Measurements from ENCODE around the gene MTX1. TPM values are rescaled to one million over a fixed set of nuclear protein-coding genes. Genes with fewer than 3 reads are reported as not detected.
A peak's percentile ranks its signal among the peaks of the same experiment; 100 is the strongest.

The MTX1 gene
- polyA plus RNA-seq, 2 donors: 43.6 to 51.4 TPM

- Histone ChIP-seq H3K36me3 (ENCODE audit: control insufficient read depth in 2 of 2, insufficient read depth in 2 of 2, low read length in 1 of 2) (peaks cover 0 to 6% of the 10 kb centered on the region in 2 donors), H3K27me3 (ENCODE audit: control insufficient read depth in 1 of 2, insufficient read depth in 2 of 2, low read length in 2 of 2) (no peaks in the 10 kb centered on the region), H3K9me3 (ENCODE audit: control insufficient read depth in 2 of 2, insufficient read depth in 1 of 2, low read depth in 1 of 2, low read length in 1 of 2) (no peaks in the 10 kb centered on the region), H3K4me3 (ENCODE audit: low read depth in 1 of 2, low read length in 2 of 2) (no peak overlapping the region), H3K27ac (ENCODE audit: low read depth in 2 of 2, low read length in 1 of 2) (no peak overlapping the region), H3K4me1 (ENCODE audit: control insufficient read depth in 2 of 2, insufficient read depth in 2 of 2, low read length in 1 of 2) (peaks cover 0 to 11% of the 10 kb centered on the region in 2 donors)
- WGBS, 2 donors: 87 to 88% methylated on average over 31 of the region's 31 CpGs
Measured at GRCh38 chr1:155179112-155180031, 29.1 kb upstream of the MTX1 start.

GRCh38 chr1:155181371-155182051, 27.0 kb upstream of the MTX1 start:
- peaks cover 0 to 15% of the 10 kb centered on the region in 2 donors for H3K4me1 ChIP-seq (ENCODE audit: control insufficient read depth in 2 of 2, insufficient read depth in 2 of 2, low read length in 1 of 2)
- no peaks in the 10 kb centered on the region for H3K9me3 ChIP-seq (ENCODE audit: control insufficient read depth in 2 of 2, insufficient read depth in 1 of 2, low read depth in 1 of 2, low read length in 1 of 2)
- no peak overlapping the region for H3K27ac ChIP-seq (ENCODE audit: low read depth in 2 of 2, low read length in 1 of 2)
- no peak overlapping the region for H3K4me3 ChIP-seq (ENCODE audit: low read depth in 1 of 2, low read length in 2 of 2)
- no peaks in the 10 kb centered on the region for H3K27me3 ChIP-seq (ENCODE audit: control insufficient read depth in 1 of 2, insufficient read depth in 2 of 2, low read length in 2 of 2)
- H3K36me3 ChIP-seq (ENCODE audit: control insufficient read depth in 2 of 2, insufficient read depth in 2 of 2, low read length in 1 of 2): peaks cover 0 to 6% of the 10 kb centered on the region in 2 donors
- WGBS, 2 donors: 92 to 93% methylated on average over 18 of the region's 18 CpGs

- no peaks in the 10 kb centered on the region for H3K9me3 ChIP-seq (ENCODE audit: control insufficient read depth in 2 of 2, insufficient read depth in 1 of 2, low read depth in 1 of 2, low read length in 1 of 2)
- no peaks in the 10 kb centered on the region for H3K27me3 ChIP-seq (ENCODE audit: control insufficient read depth in 1 of 2, insufficient read depth in 2 of 2, low read length in 2 of 2)
- H3K4me3 ChIP-seq (ENCODE audit: low read depth in 1 of 2, low read length in 2 of 2): no peak overlapping the region
- peaks cover 3 to 11% of the 10 kb centered on the region in 2 donors for H3K4me1 ChIP-seq (ENCODE audit: control insufficient read depth in 2 of 2, insufficient read depth in 2 of 2, low read length in 1 of 2)
- H3K27ac ChIP-seq (ENCODE audit: low read depth in 2 of 2, low read length in 1 of 2): no peak overlapping the region
- H3K36me3 ChIP-seq (ENCODE audit: control insufficient read depth in 2 of 2, insufficient read depth in 2 of 2, low read length in 1 of 2): peaks cover 0 to 8% of the 10 kb centered on the region in 2 donors
- WGBS, 2 donors: 87 to 89% methylated on average over 7 of the region's 7 CpGs
Measured at GRCh38 chr1:155182052-155182550, 26.4 kb upstream of the MTX1 start.

- Histone ChIP-seq H3K4me3 (ENCODE audit: low read depth in 1 of 2, low read length in 2 of 2) (no peak overlapping the region), H3K4me1 (ENCODE audit: control insufficient read depth in 2 of 2, insufficient read depth in 2 of 2, low read length in 1 of 2) (peaks cover 3 to 4% of the 10 kb centered on the region in 2 donors), H3K36me3 (ENCODE audit: control insufficient read depth in 2 of 2, insufficient read depth in 2 of 2, low read length in 1 of 2) (peaks cover 0 to 9% of the 10 kb centered on the region in 2 donors), H3K27ac (ENCODE audit: low read depth in 2 of 2, low read length in 1 of 2) (no peak overlapping the region), H3K27me3 (ENCODE audit: control insufficient read depth in 1 of 2, insufficient read depth in 2 of 2, low read length in 2 of 2) (no peaks in the 10 kb centered on the region), H3K9me3 (ENCODE audit: control insufficient read depth in 2 of 2, insufficient read depth in 1 of 2, low read depth in 1 of 2, low read length in 1 of 2) (no peaks in the 10 kb centered on the region)
- 88 to 91% methylated on average over 20 of the region's 20 CpGs for WGBS, 2 donors
Measured at GRCh38 chr1:155183775-155184221, 24.7 kb upstream of the MTX1 start.

GRCh38 chr1:155184351-155184811, 24.1 kb upstream of the MTX1 start:
- Histone ChIP-seq H3K4me3 (ENCODE audit: low read depth in 1 of 2, low read length in 2 of 2) (no peak overlapping the region), H3K9me3 (ENCODE audit: control insufficient read depth in 2 of 2, insufficient read depth in 1 of 2, low read depth in 1 of 2, low read length in 1 of 2) (no peaks in the 10 kb centered on the region), H3K36me3 (ENCODE audit: control insufficient read depth in 2 of 2, insufficient read depth in 2 of 2, low read length in 1 of 2) (peaks cover 0 to 8% of the 10 kb centered on the region in 2 donors), H3K27me3 (ENCODE audit: control insufficient read depth in 1 of 2, insufficient read depth in 2 of 2, low read length in 2 of 2) (no peaks in the 10 kb centered on the region), H3K27ac (ENCODE audit: low read depth in 2 of 2, low read length in 1 of 2) (peak overlapping the region in 1 of 2 donors; percentile 52), H3K4me1 (ENCODE audit: control insufficient read depth in 2 of 2, insufficient read depth in 2 of 2, low read length in 1 of 2) (peaks cover 3 to 4% of the 10 kb centered on the region in 2 donors)
- 89 to 90% methylated on average over 4 of the region's 4 CpGs for WGBS, 2 donors

- peaks cover 3 to 4% of the 10 kb centered on the region in 2 donors for H3K4me1 ChIP-seq (ENCODE audit: control insufficient read depth in 2 of 2, insufficient read depth in 2 of 2, low read length in 1 of 2)
- 41 to 66% methylated on average over 21 of the region's 21 CpGs for WGBS, 2 donors
- peak overlapping the region; percentile 51 to 52 for H3K27ac ChIP-seq (ENCODE audit: low read depth in 2 of 2, low read length in 1 of 2)
- no peak overlapping the region for H3K4me3 ChIP-seq (ENCODE audit: low read depth in 1 of 2, low read length in 2 of 2)
- H3K27me3 ChIP-seq (ENCODE audit: control insufficient read depth in 1 of 2, insufficient read depth in 2 of 2, low read length in 2 of 2): no peaks in the 10 kb centered on the region
- H3K9me3 ChIP-seq (ENCODE audit: control insufficient read depth in 2 of 2, insufficient read depth in 1 of 2, low read depth in 1 of 2, low read length in 1 of 2): no peaks in the 10 kb centered on the region
- peaks cover 0 to 5% of the 10 kb centered on the region in 2 donors for H3K36me3 ChIP-seq (ENCODE audit: control insufficient read depth in 2 of 2, insufficient read depth in 2 of 2, low read length in 1 of 2)
Measured at GRCh38 chr1:155184835-155185782, 23.4 kb upstream of the MTX1 start.

GRCh38 chr1:155185783-155186066, 22.8 kb upstream of the MTX1 start:
- Histone ChIP-seq H3K27me3 (ENCODE audit: control insufficient read depth in 1 of 2, insufficient read depth in 2 of 2, low read length in 2 of 2) (no peaks in the 10 kb centered on the region), H3K9me3 (ENCODE audit: control insufficient read depth in 2 of 2, insufficient read depth in 1 of 2, low read depth in 1 of 2, low read length in 1 of 2) (no peaks in the 10 kb centered on the region), H3K4me3 (ENCODE audit: low read depth in 1 of 2, low read length in 2 of 2) (no peak overlapping the region), H3K4me1 (ENCODE audit: control insufficient read depth in 2 of 2, insufficient read depth in 2 of 2, low read length in 1 of 2) (peaks cover 3 to 4% of the 10 kb centered on the region in 2 donors), H3K27ac (ENCODE audit: low read depth in 2 of 2, low read length in 1 of 2) (peak overlapping the region in 1 of 2 donors; percentile 6), H3K36me3 (ENCODE audit: control insufficient read depth in 2 of 2, insufficient read depth in 2 of 2, low read length in 1 of 2) (peaks cover 0 to 5% of the 10 kb centered on the region in 2 donors)
- WGBS, 2 donors: 55 to 72% methylated on average over 6 of the region's 6 CpGs

- H3K36me3 ChIP-seq (ENCODE audit: control insufficient read depth in 2 of 2, insufficient read depth in 2 of 2, low read length in 1 of 2): peaks cover 0 to 5% of the 10 kb centered on the region in 2 donors
- H3K4me1 ChIP-seq (ENCODE audit: control insufficient read depth in 2 of 2, insufficient read depth in 2 of 2, low read length in 1 of 2): peaks cover 3 to 4% of the 10 kb centered on the region in 2 donors
- H3K27me3 ChIP-seq (ENCODE audit: control insufficient read depth in 1 of 2, insufficient read depth in 2 of 2, low read length in 2 of 2): no peaks in the 10 kb centered on the region
- peak overlapping the region in 1 of 2 donors; percentile 47 for H3K27ac ChIP-seq (ENCODE audit: low read depth in 2 of 2, low read length in 1 of 2)
- H3K9me3 ChIP-seq (ENCODE audit: control insufficient read depth in 2 of 2, insufficient read depth in 1 of 2, low read depth in 1 of 2, low read length in 1 of 2): no peaks in the 10 kb centered on the region
- WGBS, 2 donors: 54 to 56% methylated on average over 7 to 8 of the region's 8 CpGs
- peak overlapping the region in 1 of 2 donors; percentile 5 for H3K4me3 ChIP-seq (ENCODE audit: low read depth in 1 of 2, low read length in 2 of 2)
Measured at GRCh38 chr1:155186067-155186793, 22.3 kb upstream of the MTX1 start.
